Thyroid gland (tissue), 4 donors: ENCODE data around the gene TUBA1C. TPM values are rescaled to one million over a fixed set of nuclear protein-coding genes. Genes with fewer than 3 reads are reported as not detected.

Experiments
- DNase-seq, 2 donors: peaks; one replicate each; pipeline ENCODE4 v3.0.0-alpha.2; 2019
- H3K27ac ChIP-seq, 3 donors: fragments of 200-600 bp; sonication (generic); 1 replicate in 2 of 3; 2 replicates in 1 of 3; pipeline ENCODE4 v1.5.1; 2016 to 2019; ENCODE audit warnings: mild to moderate bottlenecking in 1 of 3, moderate library complexity in 1 of 3
- H3K27me3 ChIP-seq: fragments of 200-600 bp; sonication (generic); one replicate; pipeline ENCODE4 v1.5.1; 2019
- H3K36me3 ChIP-seq, 2 donors: fragments of 200-600 bp; sonication (generic); one replicate each; pipeline ENCODE4 v1.5.1; 2016 to 2019
- H3K4me1 ChIP-seq, 2 donors: fragments of 200-600 bp; sonication (generic); one replicate each; pipeline ENCODE4 v1.5.1; 2017 to 2019
- H3K4me3 ChIP-seq, 3 donors: fragments of 200-600 bp; sonication (generic); replicated peaks in 1 of 3; 1 replicate in 2 of 3; 2 replicates in 1 of 3; pipeline ENCODE4 v1.5.1; 2016; ENCODE audit warnings: mild to moderate bottlenecking in 1 of 3
- H3K9me3 ChIP-seq: fragments of 200-600 bp; sonication (generic); one replicate; pipeline ENCODE4 v1.5.1; 2017
- CTCF ChIP-seq, 6 experiments: fragments of 200-600 bp in 3 of 6; fragments of 450-650 bp in 3 of 6; sonication (generic) in 3 of 6; IDR thresholded peaks; one replicate each; pipeline ENCODE4 v1.5.1; 2016 to 2019; ENCODE audit warnings: antibody characterized with exemption in 6 of 6, mild to moderate bottlenecking in 2 of 6, inconsistent platforms in 1 of 6, moderate library complexity in 1 of 6
- POLR2A ChIP-seq, 2 donors: fragments of 450-650 bp; IDR thresholded peaks; one replicate each; pipeline ENCODE4 v1.6.1; 2017; ENCODE audit warnings: antibody characterized with exemption in 2 of 2, mild to moderate bottlenecking in 2 of 2, moderate library complexity in 1 of 2
- WGBS, 2 donors: methylation state at CpG; one replicate each; pipeline ENCODE4 v1.1.5; 2017; 5-methylcytosine and 5-hydroxymethylcytosine counted together
- intact Hi-C: fragments of 100-400 bp; cut with DNase I; formaldehyde crosslinking; loops from one replicate; pipeline ENCODE4 v1.15.1; 2023
- total RNA-seq, 4 donors: library from RNA; depleted of rRNA; stranded (reverse); fragments of >200 nt; gene quantifications; one replicate each; pipeline ENCODE4 v1.2.3, GENCODE V29; 2016

TUBA1C gene
- total RNA-seq: 100 to 1,000 TPM in 3 of 4 donors, 10 to 100 TPM in 1; 80.6 to 385 (median 212) TPM

GRCh38 chr12:49264873-49265792 is at the start of gene TUBA1C:
TSS of gene TUBA1C (plus strand) at chr12:49265082. CDS start at chr12:49265182, 100 bp downstream.
- Histone ChIP-seq H3K9me3 (no peaks in the 10 kb centered on the region), H3K36me3 (peaks cover 7 to 9% of the 10 kb centered on the region in 2 donors), H3K27me3 (no peaks in the 10 kb centered on the region), H3K4me3 (peak within 1 kb of the TSS; percentile 33 to 77 (median 77)), H3K4me1 (peaks cover 10 to 34% of the 10 kb centered on the region in 2 donors), H3K27ac (peak within 1 kb of the TSS; percentile 81 to 93 (median 87))
- peak; percentile 95 for DNase-seq
- 0 to 2% methylated on average over 30 to 57 of the region's 61 CpGs for WGBS, 2 donors
- TF ChIP-seq CTCF (IDR thresholded peaks at IDR 0.05) (no peak), POLR2A (IDR thresholded peaks at IDR 0.05) (peak; percentile 90 to 92)
- intact Hi-C loops: no loop called here

- Histone ChIP-seq H3K27ac (no peak overlapping the region), H3K36me3 (no peaks in the 10 kb centered on the region), H3K4me3 (no peak overlapping the region), H3K9me3 (no peaks in the 10 kb centered on the region), H3K27me3 (no peaks in the 10 kb centered on the region), H3K4me1 (peaks cover 6 to 9% of the 10 kb centered on the region in 2 donors)
- WGBS, 2 donors: 89 to 94% methylated on average over 11 of the region's 11 CpGs
- TF ChIP-seq CTCF (IDR thresholded peaks at IDR 0.05): no peak
- TF ChIP-seq POLR2A (IDR thresholded peaks at IDR 0.05): no peak
- no peak for DNase-seq
- intact Hi-C loops: no loop called here
Observed at GRCh38 chr12:49219417-49220026, 45.4 kb upstream of the TUBA1C start.

GRCh38 chr12:49220972-49221371 is 43.9 kb upstream of the TUBA1C start:
- no peak for DNase-seq
- H3K27me3 ChIP-seq: no peaks in the 10 kb centered on the region
- no peak overlapping the region for H3K4me3 ChIP-seq
- 90% methylated on average over 4 of the region's 4 CpGs for WGBS, 2 donors
- H3K27ac ChIP-seq: no peak overlapping the region
- H3K4me1 ChIP-seq: no peaks in the 10 kb centered on the region
- H3K9me3 ChIP-seq: no peaks in the 10 kb centered on the region
- TF ChIP-seq POLR2A (IDR thresholded peaks at IDR 0.05) (no peak), CTCF (IDR thresholded peaks at IDR 0.05) (no peak)
- intact Hi-C loops: no loop called here
- H3K36me3 ChIP-seq: no peaks in the 10 kb centered on the region

- intact Hi-C loops: no loop called here
- H3K4me3 ChIP-seq: no peak overlapping the region
- no peaks in the 10 kb centered on the region for H3K36me3 ChIP-seq
- WGBS, 2 donors: 95 to 100% methylated on average over 1 of the region's 1 CpG
- no peaks in the 10 kb centered on the region for H3K4me1 ChIP-seq
- no peak for DNase-seq
- H3K27ac ChIP-seq: no peak overlapping the region
- H3K9me3 ChIP-seq: no peaks in the 10 kb centered on the region
- no peaks in the 10 kb centered on the region for H3K27me3 ChIP-seq
- TF ChIP-seq POLR2A (IDR thresholded peaks at IDR 0.05) (no peak), CTCF (IDR thresholded peaks at IDR 0.05) (no peak)
Observed at GRCh38 chr12:49223122-49223521, 41.8 kb upstream of the TUBA1C start.
